ENCODE measurements around the gene SF3B1.

- TF ChIP-seq CTCF (IDR thresholded peaks at IDR 0.05; ENCODE audit: low read length) (no peak), EZH2 (optimal IDR thresholded peaks at IDR 0.05; ENCODE audit: low read depth, low read length) (no peak), EZH2phosphoT487 (IDR thresholded peaks at IDR 0.05; ENCODE audit: low read length) (no peak)
These were observed 8.0 kb upstream of the SF3B1 start for GRCh38 chr2:197442857-197443256.

All from MM.1S (cell line).